HG02938 (cell line): ENCODE measurements around the gene CAPRIN2.

Experiments used
- ATAC-seq: cut with Tn5 transposase; IDR thresholded peaks from one replicate; pipeline ENCODE4 v1.9.1; 2021; ENCODE audit warnings: mild to moderate bottlenecking, moderate library complexity; ENCODE audit not compliant: unreplicated experiment

Gene CAPRIN2

GRCh38 chr12:30754750-30755394, at the start of gene CAPRIN2:
Gene CAPRIN2, minus strand, starts transcription at chr12:30754951. Its CDS starts 1,431 bp downstream, at chr12:30753520.
- peak; percentile 90 for ATAC-seq

- ATAC-seq, result no peak
Observed at GRCh38 chr12:30797689-30798088, 42.9 kb upstream of the CAPRIN2 start.

- ATAC-seq, result no peak
Observed at GRCh38 chr12:30796891-30797371, 42.2 kb upstream of the CAPRIN2 start.

- peak; percentile 22 for ATAC-seq
Observed at GRCh38 chr12:30796313-30796780, 41.6 kb upstream of the CAPRIN2 start.

GRCh38 chr12:30795410-30796312, 40.9 kb upstream of the CAPRIN2 start:
- peak; percentile 79 for ATAC-seq

- ATAC-seq, result no peak
Observed at GRCh38 chr12:30794591-30795409, 40.0 kb upstream of the CAPRIN2 start.

GRCh38 chr12:30794020-30794419, 39.3 kb upstream of the CAPRIN2 start:
- no peak for ATAC-seq

- ATAC-seq, result no peak
Observed at GRCh38 chr12:30792648-30793499, 38.1 kb upstream of the CAPRIN2 start.

- ATAC-seq, result no peak
Observed at GRCh38 chr12:30792085-30792484, 37.3 kb upstream of the CAPRIN2 start.

GRCh38 chr12:30788754-30789153, 34.0 kb upstream of the CAPRIN2 start:
- ATAC-seq, result no peak

- ATAC-seq, result no peak
Observed at GRCh38 chr12:30785630-30786029, 30.9 kb upstream of the CAPRIN2 start.

- ATAC-seq, result no peak
Observed at GRCh38 chr12:30784508-30784907, 29.8 kb upstream of the CAPRIN2 start.

- ATAC-seq, result no peak
Observed at GRCh38 chr12:30783946-30784345, 29.2 kb upstream of the CAPRIN2 start.

GRCh38 chr12:30782316-30783173, 27.8 kb upstream of the CAPRIN2 start:
- ATAC-seq, result no peak

- no peak for ATAC-seq
Observed at GRCh38 chr12:30779578-30779977, 24.8 kb upstream of the CAPRIN2 start.

GRCh38 chr12:30779178-30779577, 24.4 kb upstream of the CAPRIN2 start:
- no peak for ATAC-seq

- no peak for ATAC-seq
Observed at GRCh38 chr12:30774599-30774998, 19.8 kb upstream of the CAPRIN2 start.

GRCh38 chr12:30769802-30770201, 15.1 kb upstream of the CAPRIN2 start:
- ATAC-seq, result no peak

- ATAC-seq, result no peak
Observed at GRCh38 chr12:30764251-30764650, 9.5 kb upstream of the CAPRIN2 start.
